GM21576 (cell line): ENCODE data around the gene LLGL1.

ENCODE experiments used
- ATAC-seq: cut with Tn5 transposase; IDR thresholded peaks from one replicate; pipeline ENCODE4 v1.9.1; 2021; ENCODE audit warnings: mild to moderate bottlenecking, moderate library complexity; ENCODE audit not compliant: unreplicated experiment

Gene LLGL1

DNA sequence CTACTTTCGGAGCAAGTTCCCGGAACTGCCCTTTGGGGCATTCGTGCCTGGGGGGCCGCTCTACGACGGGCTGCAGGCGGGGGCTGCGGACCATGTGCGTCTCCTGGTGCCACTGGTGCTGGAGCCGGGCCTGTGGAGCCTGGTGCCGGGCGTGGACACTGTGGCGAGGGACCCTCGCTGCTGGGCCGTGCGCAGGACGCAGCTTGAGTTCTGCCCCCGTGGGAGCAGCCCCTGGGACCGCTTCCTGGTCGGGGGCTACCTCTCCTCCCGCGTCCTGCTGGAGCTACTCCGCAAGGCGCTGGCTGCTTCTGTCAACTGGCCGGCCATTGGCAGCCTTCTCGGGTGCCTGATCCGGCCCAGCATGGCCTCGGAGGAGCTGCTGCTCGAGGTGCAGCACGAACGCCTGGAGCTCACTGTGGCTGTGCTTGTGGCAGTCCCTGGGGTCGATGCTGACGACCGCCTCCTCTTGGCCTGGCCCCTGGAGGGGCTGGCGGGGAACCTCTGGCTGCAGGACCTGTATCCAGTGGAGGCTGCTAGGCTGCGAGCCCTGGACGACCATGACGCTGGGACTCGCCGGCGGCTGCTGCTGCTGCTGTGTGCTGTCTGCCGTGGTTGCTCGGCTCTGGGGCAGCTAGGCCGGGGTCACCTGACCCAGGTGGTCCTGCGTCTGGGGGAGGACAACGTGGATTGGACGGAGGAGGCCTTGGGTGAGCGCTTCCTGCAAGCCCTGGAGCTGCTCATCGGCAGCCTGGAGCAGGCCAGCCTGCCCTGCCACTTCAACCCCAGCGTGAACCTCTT, 38.6 kb downstream of the LLGL1 start:
- ATAC-seq = no peak

DNA sequence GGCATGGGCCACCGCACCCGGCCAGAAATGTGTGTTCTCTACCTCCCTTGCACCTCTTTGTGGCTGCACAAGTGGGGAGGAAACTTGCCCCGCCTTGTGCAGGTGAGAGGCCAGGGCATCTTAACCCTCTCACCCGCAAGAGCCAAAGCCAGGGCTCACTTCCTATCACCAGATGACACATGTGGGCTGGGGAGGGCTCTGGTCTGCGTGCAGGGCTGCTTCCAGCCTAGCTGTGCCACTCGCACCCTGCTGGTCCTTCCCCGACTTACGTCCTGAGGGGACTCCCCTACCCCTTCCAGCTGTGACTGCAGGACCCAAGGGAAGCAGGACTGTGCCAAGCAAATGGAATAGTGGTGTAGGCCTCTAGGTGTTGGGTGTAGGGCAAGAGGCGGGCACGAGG, 41.9 kb downstream of the LLGL1 start:
- ATAC-seq = no peak

DNA sequence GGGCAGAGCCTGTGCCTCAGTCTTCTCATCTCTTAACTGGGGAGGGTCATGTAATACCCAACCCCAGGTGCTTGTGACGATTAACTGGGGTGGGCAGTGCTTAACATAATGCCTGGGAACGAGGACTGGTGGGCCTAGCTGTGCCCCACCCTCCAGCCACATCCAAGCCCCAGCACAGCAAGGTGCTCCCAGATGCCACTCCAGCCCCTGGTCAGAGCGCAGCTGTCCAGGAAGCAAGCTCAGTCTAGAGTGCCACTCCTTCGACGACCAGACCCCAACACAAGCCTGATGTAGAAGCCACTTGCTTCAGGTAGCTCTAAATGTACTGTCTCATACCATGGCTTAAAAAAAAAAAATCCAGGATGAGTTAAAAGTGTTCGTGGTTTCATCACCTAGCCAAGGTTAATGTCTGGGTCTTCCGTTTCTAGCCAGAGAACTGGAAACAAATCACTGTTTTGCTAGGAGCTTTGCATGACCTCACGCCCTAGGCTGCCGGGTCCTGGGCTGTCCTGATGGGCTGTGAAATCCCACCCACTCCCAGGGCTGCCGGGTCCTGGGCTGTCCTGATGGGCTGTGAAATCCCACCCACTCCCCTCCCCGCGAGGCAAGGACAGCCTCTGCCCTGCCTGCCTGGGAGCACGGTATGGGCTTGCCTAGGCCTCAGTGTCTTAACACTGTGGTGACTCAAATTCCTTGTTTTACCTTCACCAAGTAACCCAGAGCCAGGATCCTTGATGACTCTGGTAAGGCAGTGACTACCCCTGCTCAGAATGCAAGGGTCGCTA, 42.7 kb downstream of the LLGL1 start:
- no peak for ATAC-seq

DNA sequence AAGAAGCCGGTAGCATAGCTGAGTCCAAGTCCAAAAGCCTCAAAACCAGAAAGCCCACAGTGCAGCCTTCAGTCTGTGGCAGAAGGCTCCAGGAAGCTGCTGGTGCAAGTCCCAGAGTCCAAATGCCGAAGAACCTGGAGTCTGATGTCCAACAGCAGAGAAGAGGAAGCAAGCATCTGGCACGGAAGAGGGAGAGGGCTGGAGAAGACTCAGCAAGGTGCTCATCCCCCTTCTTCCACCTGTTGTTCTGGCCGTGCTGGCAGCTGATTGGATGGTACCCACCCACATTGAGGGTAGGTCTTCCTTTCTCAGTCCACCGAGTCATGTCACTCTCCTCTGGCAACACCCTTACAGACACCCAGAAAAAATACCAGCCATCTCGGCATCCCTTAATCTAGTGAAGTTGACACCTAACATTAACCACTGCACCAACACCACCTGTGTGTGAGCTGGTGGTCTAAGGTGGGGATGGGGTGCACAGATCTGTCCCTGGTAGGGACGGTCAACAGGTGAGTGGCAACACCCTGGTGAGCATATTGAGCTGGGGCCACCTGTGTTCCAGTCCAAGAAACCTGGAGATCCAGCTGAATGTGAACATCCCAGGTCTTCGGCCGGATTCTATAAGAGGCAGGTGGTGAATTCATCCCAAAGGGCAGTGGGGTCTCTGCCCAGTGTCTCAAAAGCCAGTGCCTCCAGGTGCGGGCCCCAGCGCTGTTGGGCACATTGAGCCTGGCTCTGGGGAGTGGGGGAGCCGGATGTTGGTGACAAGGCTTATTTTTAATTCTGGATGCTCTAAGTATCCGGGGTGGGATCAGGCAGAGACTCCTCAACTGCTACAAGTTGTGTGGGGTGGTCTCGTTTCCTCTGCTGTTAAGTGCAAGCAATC, 44.9 kb downstream of the LLGL1 start:
- no peak for ATAC-seq

DNA sequence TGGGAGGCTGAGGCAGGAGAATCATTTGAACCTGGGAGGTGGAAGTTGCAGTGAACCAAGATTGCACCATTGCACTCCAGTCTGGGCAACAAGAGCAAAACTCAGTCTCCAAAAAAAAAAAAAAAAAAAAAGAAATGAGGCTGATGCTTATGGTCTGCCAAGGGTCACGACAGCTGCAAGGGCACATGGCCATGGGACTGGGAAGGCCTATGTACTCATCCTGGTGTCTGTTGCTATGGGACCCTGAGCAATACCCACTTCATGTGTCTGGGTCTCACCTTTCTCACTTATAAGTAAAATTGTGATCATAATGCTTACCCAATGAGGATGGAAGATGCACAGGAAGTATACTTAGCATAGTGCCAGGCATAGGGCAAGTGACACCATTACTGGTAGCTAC, 51.6 kb downstream of the LLGL1 start:
- ATAC-seq = no peak

DNA sequence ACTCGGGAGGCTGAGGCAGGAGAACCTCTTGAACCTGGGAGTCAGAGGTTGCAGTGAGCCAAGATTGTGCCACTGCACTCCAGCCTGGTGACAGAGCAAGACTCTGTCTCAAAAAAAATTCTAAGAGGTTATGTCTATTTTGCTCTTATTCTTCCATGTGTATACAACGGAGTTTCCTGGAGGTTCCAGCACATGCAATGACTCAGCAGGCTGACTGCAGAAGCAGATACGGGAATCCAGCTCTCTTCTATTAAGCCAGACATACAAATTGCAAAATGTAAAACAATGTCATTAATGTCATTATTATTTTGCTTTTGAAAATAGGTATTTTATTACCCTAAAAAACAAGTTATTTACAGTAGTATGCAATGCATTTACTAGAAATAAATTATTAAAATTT, 53.4 kb downstream of the LLGL1 start:
- ATAC-seq = no peak

DNA sequence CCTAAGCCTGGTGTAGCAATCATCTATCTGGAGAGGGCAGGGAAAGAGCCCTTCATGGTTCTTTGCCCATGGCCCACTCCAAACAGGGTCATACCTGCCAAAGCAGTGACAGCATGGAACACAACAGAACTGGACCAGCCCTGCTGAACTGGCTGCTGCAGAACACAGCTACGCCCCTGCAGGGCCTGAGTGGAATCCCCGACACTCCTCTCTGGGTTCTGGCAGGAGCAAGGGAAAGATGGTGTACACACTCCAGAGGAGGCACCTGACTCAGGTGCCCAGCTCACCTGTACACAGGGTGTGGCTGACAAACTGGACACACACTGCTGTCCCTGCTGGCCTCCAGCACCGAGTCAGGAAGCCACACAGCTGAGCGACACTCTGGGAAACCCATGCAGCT, 54.8 kb downstream of the LLGL1 start:
- ATAC-seq = no peak

DNA sequence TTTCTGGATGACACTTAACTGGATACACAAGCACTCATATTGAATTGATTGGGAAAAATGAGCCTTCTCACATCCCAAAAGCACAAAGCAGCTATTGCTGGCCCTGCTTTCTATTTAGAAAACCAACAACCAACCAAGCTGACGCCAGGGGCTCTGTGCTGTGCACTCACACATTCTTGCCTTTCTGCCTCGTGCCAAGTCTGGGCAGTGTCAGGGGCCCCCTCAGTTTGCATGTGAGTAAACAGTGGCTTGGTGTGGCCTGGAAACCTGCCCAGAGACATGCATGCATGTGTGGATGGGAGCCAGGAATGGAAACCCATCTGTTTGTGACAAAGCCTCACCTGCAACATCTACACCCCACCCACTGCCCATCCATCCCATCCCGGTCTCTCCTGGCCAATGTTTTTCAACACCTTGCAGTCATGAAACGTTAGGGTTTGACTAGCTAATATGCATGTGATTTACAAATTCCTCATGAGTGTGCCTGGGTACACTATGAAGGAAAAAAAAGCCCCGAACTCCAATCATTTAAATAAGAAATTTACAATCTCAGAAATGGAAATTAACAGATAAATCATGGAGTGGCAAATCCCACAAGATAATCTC, 55.4 kb downstream of the LLGL1 start:
- no peak for ATAC-seq

DNA sequence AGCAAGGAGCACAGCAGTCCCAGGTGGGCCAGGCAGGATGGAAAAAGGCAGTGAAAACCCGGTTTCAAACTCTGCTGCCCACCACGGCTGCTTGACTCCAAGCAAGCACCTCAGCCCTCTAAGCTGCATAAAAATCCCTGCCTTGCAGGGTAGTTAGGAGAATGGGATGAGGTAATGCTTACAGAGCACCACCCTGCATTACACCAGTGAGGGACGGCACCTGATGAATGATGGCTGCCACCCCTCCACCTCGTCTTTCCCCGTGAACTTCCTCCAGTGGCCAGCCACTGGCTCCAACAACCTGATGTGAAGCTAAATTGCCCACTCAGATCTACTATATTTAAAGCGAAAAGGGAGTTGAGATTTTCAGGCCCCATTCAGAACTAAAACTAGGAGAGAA, 56.4 kb downstream of the LLGL1 start:
- no peak for ATAC-seq

DNA sequence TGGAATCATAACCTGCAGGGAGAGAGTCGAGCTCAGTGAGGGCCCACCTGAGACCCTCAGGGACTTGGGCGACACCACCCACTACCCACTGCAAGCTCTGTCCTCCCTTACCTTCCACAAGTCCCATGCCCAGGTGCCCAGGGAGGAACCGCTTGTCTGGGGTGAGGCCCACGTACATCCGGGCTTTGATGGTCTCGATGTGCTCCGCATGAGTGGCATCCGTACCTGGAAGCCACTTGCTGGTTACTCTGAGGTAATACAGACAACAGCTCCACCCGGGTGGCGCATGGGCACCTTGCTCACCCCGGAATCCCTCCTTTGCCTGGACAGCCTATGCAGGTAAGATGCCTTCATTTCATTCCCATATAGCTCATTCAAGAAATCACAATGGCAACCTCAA, 59.9 kb downstream of the LLGL1 start:
- ATAC-seq = no peak

DNA sequence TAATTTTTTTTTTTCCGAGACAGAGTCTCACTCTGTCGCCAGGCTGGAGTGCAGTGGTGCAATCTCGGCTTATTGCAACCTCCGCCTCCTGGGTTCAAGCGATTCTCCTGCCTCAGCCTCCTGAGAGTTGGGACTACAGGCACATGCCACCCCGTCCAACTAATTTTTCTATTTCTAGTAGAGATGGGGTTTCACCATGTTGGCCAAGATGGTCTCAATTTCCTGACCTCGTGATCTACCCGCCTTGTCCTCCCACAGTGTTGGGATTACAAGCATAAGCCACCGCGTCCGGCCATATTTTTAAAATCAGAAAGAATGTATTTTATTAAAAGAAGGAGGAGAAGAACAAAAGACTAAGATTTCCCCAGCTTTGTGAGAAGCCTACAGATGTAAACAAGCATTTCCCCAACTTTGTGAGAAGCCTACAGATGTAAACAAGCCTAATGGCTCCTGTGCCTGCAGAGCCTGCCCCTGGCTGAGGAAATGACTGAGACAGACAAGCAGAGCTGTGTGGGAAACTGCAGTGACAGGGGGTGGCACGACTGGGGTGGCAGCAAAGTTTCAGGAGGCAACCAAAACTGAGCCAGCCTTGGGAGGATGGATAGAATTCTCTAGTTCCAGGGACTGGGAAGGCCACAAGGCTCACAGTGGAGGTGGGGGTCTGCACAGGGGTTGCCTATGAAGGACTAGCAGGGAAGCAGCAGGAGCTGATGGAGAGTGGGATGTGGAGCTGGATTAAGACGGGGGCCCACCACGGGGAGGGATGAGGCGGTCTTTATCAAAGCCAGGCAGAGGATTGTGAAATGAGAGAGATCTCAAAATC, 66.5 kb downstream of the LLGL1 start:
- ATAC-seq = no peak
